NCI-H1048 (cell line): ENCODE measurements around the gene CADM2.
A peak's percentile ranks its signal among the peaks of the same experiment; 100 is the strongest.

Experiments used
- DNase-seq: peaks from one replicate; lab custom pipeline; 2025; lab: John Stamatoyannopoulos, UW

The CADM2 gene

GRCh38 chr3:85321892-85322291, 363.1 kb downstream of the CADM2 start:
- DNase-seq, result no peak

DNA sequence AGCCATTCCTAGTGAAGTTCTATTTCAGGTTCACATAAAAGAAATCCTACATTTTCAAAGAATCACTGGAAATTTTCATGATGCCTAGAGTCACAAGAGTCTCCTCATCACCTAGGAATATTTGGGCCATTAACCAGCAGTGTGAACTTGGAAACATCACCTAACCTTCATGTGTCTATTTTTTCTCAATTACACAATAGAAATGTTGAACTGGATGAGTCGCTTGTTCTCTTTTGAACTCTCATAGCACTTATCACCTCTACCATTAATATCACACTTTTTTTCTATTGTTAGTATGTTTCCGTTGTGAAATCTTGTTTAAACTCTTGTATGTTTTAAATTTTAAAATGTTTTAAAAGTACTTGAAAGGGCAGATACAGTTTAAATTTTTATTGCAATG, 371.3 kb downstream of the CADM2 start:
- no peak for DNase-seq

DNA sequence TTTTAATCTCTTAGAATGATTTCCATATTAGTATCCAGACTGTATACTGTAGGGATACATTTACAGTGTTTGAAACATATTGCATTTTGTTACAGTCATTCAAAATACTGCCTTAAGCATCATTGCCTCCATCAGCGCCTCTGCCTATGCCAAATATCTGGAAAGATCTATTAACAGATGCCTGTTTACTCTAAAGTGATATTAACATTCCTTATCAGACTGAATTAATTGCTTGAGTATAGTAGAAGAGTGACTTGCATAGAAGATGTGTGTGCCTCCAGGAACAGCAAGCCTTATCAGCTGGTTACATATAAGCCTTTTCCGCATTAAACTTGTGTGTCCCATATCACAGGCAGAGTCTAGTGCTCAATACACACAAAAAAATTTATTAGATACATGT, 379.1 kb downstream of the CADM2 start:
- DNase-seq, result no peak

- DNase-seq, result no peak
Observed at GRCh38 chr3:85342915-85343314, 384.1 kb downstream of the CADM2 start.

GRCh38 chr3:85355572-85355971, 396.8 kb downstream of the CADM2 start:
- DNase-seq, result no peak

- peak; percentile 36 for DNase-seq
Observed at GRCh38 chr3:85360742-85361387, 402.1 kb downstream of the CADM2 start.

GRCh38 chr3:85364296-85364909, 405.6 kb downstream of the CADM2 start:
- no peak for DNase-seq

GRCh38 chr3:85370341-85370740, 411.6 kb downstream of the CADM2 start:
- DNase-seq, result no peak

GRCh38 chr3:85376131-85376530, 417.3 kb downstream of the CADM2 start:
- no peak for DNase-seq

- no peak for DNase-seq
Observed at GRCh38 chr3:85377115-85377514, 418.3 kb downstream of the CADM2 start.

DNA sequence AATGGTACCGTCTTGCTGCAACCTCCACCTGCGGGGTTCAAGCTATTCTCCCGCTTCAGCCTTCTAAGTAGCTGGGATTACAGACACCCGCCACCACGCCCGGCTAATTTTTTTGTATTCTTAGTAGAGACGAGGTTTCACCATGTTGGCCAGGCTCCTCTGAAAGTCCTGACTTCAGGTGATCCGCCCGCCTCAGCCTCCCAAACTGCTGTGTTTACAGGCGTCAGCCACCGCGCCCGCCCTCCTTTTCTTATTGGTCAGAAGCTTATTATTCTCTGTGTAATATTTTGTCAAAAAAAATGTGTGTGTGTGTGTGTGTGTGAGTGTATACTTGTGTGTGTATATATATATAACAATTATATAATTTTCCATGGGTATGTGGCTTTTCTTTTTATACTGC, 425.6 kb downstream of the CADM2 start:
- no peak for DNase-seq

- DNase-seq, result no peak
Observed at GRCh38 chr3:85387913-85388505, 429.2 kb downstream of the CADM2 start.

GRCh38 chr3:85394424-85394823, 435.6 kb downstream of the CADM2 start:
- DNase-seq, result no peak

- no peak for DNase-seq
Observed at GRCh38 chr3:85397434-85397833, 438.6 kb downstream of the CADM2 start.

DNA sequence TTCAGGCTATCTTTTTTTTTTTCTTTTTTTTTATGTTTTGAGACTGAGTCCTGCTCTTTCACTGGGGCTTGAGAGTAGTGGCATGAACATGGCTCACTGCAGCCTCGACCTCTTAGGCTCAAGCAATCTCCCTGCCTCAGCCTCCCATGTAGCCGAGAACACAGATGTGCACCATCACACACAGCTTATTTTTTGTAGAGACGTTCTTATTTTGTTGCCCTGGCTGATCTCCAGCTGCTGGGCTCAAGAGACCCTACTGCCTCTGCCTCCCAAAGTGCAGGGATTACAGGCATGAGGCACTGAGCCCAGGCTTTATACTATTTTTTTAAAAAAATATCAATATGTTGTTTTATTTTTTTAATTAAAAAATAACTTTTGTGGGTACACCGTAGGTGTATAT, 467.3 kb downstream of the CADM2 start:
- no peak for DNase-seq

GRCh38 chr3:85427467-85427866, 468.7 kb downstream of the CADM2 start:
- no peak for DNase-seq

DNA sequence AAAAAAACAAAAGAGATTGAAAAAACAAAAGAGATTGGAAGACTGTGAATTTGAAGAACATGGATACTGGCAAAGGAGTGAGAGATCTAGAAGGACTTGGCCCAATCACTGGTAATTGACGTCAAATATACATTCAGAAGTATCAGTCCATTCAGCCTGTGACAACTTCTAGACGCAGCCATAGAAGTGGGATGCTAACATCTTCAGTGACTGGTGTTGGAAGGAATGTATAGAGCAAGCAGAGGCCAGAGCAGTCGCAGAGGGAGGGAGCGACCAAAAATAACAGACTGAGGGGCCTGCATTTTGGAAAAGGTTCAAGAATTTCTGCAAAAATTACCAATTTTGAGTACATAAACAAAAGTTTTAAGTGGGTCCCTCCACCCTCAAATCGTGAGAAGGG, 473.3 kb downstream of the CADM2 start:
- DNase-seq, result no peak

DNA sequence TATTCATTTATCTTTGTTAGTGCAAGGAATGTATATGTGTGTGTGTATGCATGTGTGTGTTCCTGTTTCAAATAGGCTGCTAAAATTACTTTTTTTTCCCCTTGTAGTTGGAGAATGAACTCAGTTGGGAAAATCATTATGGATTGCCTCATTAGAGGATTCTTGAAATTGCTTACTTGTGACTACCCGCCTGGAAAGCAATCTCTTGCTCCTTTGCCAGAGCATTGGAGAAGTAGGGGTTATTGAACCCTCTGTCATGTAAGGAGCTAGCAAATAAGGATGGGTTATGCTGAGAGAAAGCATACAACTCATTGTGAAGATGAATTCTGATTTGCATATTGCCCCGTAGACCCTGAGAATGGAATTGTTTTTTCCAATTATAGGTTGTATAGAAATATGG, 474.5 kb downstream of the CADM2 start:
- no peak for DNase-seq

- DNase-seq, result no peak
Observed at GRCh38 chr3:85455561-85456200, 496.9 kb downstream of the CADM2 start.

DNA sequence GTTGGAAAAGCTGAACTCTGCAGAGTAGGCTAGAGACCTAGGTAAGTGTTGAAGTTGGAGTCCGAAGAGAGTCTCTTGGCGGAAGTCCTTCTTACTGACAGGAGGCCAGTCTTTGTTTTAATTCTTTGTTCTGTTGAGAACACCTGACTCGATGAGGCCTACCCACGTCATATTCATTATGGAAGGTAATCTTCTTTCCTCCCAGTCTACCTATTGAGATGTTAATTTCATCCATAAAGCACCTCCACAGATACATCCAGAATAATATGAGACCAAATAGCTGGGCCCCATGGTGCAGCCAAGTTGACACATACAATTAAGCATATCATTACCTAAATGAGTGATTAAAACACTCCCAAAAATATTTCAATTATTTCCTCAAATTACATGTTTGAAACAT, 515.5 kb downstream of the CADM2 start:
- DNase-seq, result no peak

DNA sequence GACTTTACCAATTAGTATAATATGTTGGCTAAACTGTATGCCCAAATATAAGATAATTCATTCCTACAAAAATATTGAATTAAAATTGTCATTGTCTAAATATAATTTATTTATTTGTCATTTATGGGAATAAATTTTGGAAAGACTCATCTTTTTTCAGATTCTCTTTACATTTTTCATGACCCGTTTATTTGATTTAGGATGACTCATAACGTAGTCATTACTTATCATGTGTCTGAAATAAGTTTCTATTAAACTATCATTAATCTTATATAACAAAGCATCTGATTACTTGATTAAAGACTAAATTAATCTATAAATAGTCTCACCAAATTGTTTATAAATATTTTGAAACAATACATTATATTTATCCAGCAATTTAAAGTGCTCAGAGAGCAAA, 516.6 kb downstream of the CADM2 start:
- DNase-seq, result no peak

GRCh38 chr3:85476891-85477495, 518.2 kb downstream of the CADM2 start:
- no peak for DNase-seq
